ENCODE measurements around the gene VIPR2.

- no peak for TF ChIP-seq POLR2AphosphoS5 (IDR thresholded peaks at IDR 0.05)
- no peak for TF ChIP-seq POLR2A (IDR thresholded peaks at IDR 0.05)
- no peak for TF ChIP-seq CTCF (IDR thresholded peaks at IDR 0.05)
These were observed 27.1 kb downstream of the VIPR2 start for GRCh38 chr7:159117366-159118196.
